H1 (cell line): Measurements from ENCODE around the gene SLC24A4.

ENCODE experiments used
- ATF3 ChIP-seq: IDR thresholded peaks from 2 replicates; pipeline ENCODE4 v1.6.1; 2011; ENCODE audit warnings: low read depth, mild to moderate bottlenecking, low read length; ENCODE audit not compliant: insufficient read depth
- CHD2 ChIP-seq: IDR thresholded peaks from 2 replicates; pipeline ENCODE4 v1.6.1; 2012; ENCODE audit warnings: low read length, improper control_type of control experiment
- CTCF ChIP-seq, 3 experiments: IDR thresholded peaks; 1 replicate in 2 of 3; 2 replicates in 1 of 3; pipeline versions ENCODE4 v1.5.1 to v1.6.1; 2011; ENCODE audit warnings: low read length in 3 of 3, mild to moderate bottlenecking in 3 of 3, inconsistent platforms in 2 of 3, low read depth in 1 of 3, moderate library complexity in 1 of 3; ENCODE audit not compliant: insufficient read depth in 1 of 3; ENCODE audit errors: control extremely low read depth in 1 of 3
- GABPA ChIP-seq: IDR thresholded peaks from 2 replicates; pipeline ENCODE4 v1.6.1; 2011; ENCODE audit warnings: mild to moderate bottlenecking, low read length, moderate library complexity, borderline replicate concordance; ENCODE audit not compliant: insufficient read depth
- TAF1 ChIP-seq: IDR thresholded peaks from 2 replicates; pipeline ENCODE4 v1.6.1; 2011; ENCODE audit warnings: mild to moderate bottlenecking, low read depth, low read length

- TF ChIP-seq CTCF (IDR thresholded peaks at IDR 0.05; ENCODE audit: control extremely low read depth in 1 of 3, insufficient read depth in 1 of 3, low read depth in 1 of 3, low read length in 3 of 3) (no peak), GABPA (no peak), TAF1 (no peak), ATF3 (no peak), CHD2 (no peak)
These were observed 94.8 kb downstream of the SLC24A4 start for GRCh38 chr14:92417759-92418158.
